GM18498 (cell line): ENCODE results near the gene PHF12.
"Not testable (repeated sequence)": the region's sequence is repeated elsewhere in the genome, so short reads cannot be mapped to it uniquely, and the experiment has no call there.

ENCODE experiments used
- ATAC-seq: cut with Tn5 transposase; IDR thresholded peaks from one replicate; pipeline ENCODE4 v1.9.1; 2021; ENCODE audit warnings: mild to moderate bottlenecking, moderate library complexity; ENCODE audit not compliant: unreplicated experiment

Gene PHF12

DNA sequence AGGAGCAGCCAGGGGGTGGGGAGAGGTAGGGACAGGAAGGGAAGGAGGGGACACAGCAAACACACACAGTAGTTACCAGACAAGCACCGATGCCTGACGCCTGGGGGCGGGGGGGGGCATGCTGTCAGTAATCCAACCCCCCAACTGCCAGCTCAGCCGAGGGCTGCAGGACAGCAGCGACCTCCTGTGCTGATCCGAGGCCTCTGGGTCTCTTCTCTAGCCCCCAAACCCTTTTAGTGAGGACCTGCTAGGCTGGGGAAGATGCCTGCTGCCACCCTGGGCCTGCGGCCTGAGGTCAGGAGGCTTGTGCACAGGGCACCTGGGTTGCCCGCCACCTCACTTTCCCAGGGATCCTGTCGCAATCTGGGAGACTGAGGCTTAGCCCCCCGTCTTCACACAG lies 65.4 kb downstream of the PHF12 start:
- ATAC-seq = no peak

DNA sequence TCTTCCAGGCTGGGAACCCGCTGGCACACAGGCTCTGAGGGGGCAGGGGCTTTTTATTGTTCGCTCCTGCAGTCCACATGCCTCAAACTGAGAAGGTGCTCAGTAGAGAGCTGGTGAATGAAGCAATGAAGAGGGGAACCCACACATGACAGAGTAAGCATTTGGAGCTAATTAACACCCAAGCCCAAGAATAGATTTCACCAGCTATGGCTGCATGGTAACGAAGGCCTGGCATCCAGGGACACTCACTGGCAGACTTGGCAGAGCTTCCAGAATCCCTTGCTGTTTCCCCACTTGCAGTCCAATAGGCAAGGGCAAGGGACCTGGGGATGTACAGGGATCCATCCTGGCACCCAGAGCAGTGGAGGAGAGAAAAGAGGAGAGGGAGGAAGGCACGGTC lies 66.0 kb downstream of the PHF12 start:
- ATAC-seq = no peak

DNA sequence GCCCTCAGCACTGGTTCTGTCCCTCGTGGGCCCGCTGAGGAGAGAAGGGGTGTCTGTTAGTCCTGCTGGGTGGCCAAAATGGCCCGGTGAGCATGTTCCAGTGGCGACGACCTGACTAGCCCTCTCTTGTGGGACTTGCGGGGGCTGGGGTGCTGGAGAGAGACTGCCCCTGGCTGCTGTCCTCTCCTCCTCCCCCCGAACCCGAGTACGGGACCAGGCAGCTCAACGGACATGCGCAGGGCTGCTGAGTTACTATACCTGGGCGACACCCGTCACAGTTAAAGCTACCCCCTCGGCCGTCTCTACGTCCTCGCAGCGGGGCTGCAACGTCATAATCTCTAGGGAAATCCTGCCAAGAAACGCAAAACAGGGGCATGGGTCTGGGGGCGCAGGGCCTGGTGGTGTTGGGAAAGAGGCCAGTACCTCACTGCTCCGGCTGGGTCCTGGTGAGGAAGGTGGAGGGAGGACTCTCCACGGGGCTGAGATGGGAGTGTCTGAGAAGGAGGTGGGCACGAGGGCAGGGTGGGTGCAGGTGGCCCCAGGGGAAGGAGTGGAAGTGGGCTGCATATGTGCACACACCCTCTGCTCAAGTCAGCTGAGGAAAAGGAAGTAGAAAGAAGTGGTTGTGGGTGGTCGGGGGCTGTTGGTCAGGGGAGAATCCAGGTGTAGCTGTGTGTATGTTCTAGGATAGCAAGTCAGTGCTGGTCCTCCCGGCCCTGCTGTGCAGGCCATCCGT lies 67.2 kb downstream of the PHF12 start:
- no peak for ATAC-seq

DNA sequence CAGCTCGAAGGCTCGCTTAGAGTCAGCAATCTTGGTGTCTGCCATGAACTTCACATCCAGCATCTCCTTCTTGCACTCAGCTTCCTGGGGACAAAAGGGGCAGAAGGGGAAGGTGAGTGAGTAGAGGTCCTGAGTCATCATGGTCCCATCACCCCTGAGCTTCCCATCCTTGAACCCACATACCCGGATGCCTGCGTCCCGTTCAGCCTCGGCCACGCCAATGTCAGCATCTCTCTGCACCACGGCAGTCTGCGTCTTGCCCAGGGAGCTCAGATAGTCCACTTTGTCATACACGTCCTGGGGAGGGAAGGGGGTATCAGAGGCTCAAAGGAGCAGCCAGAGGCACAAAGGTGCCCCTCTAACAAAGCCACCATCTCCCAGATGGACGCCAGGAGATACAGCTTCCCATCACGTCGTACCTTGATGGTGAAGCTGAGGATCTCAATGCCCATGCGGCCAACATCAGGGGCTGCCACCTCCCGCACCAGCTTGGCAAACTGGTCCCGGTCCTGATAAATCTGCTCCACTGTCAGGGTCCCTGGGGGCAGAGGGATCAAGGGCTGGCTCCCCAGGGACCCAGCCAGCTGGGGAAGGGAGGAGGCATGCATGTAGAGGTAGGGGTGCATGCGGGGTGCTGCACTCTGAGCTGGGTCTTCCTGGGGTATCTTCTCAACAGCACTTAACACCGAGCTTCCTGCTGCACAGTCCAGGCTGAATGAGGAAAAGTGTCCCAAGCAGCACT lies 69.0 kb downstream of the PHF12 start:
- ATAC-seq = no peak

DNA sequence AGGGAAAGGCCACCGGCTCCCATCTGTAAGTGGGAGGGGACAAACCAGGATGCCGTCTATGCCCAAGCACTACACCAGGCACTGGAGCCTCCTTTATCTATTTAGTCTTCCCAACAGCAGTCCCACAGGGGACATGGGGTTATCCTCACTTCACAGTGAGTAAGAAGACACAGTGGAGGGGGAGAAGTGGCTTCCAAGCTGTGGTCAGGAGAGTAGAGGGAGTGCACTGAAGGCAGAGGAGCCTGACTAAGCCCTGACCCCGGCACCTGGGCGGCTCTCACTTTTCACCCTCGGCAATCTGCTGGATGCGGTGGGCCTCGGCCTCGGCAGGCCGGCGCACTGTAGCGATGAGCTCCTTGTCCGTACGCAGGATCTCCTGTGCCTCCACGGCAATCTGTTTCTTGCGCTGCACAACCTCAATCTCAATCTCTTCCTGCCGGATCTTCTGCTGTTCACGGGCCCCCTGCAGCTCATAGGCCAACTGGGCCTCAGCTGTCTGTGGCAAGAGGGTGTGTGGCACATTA lies 69.7 kb downstream of the PHF12 start:
- no peak for ATAC-seq

DNA sequence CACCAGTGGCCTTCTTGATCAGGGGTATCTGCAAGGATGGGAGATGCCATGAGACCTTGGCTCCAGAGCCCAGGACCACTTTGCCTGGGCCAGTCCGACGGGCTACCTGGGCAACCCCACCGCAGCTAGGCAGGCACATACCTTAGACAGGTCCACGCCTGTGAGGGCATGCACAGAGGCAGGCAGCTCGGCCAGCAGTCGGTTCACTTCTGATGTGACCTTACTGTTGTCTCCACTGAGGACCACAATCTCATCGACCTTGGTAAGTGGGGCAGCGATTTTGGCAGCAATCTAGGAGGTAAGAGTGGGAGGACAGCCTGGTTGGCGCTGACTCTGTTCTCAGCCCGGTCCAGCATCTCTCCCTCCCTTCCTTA lies 70.8 kb downstream of the PHF12 start:
- no peak for ATAC-seq

DNA sequence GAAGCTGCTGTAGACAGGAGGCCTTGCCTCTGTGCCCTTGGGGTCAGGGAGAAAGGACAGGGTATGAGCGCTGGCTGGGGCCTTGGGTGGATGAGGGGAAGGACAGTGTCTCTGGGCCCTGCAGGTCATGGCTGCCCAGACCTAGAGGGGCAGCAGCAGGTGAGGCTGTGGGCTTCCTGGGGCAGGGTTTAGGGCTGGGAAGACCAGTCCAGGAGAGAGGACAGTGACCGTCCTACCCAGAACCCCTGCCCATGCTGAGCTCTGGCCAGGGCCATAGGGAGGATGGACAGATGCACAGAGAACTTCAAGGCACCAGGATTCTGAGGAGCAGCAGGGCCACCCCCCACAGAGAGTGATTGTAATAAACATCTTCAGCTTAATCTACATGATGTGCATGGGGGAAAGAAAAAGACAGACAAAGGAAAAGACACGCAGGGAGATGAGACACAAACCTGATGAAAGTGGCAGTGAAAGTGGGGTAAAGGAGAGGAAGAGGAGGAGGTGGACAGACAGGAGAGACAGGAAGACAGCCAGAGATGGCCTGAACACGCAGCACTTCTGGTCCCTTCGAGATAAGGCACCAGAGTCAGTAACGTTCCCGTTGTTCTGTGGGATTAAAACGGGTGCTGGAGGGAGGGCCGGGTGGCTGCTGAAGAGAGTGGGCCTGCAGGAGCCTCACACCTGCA lies 71.3 kb downstream of the PHF12 start:
- ATAC-seq = no peak

DNA sequence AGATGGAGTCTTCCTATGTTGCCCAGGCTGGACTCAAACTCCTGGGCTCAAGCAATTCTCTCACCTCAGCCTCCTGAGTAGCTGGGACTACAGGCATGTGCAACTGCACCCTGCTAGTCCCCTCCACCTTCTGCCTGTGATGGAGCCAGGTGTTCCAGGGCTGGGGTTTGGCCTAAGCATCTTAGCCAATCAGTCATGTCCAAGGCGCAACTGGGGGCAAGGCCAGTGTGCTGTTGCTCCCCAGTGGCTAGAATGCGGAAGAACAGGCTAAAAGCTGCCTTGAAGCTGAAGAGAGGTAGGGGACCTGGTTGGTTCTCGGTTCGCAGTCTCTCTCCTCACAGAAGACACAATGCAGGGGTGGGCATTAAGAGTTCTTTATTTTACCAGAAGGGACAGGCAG lies 72.3 kb downstream of the PHF12 start:
- no peak for ATAC-seq

DNA sequence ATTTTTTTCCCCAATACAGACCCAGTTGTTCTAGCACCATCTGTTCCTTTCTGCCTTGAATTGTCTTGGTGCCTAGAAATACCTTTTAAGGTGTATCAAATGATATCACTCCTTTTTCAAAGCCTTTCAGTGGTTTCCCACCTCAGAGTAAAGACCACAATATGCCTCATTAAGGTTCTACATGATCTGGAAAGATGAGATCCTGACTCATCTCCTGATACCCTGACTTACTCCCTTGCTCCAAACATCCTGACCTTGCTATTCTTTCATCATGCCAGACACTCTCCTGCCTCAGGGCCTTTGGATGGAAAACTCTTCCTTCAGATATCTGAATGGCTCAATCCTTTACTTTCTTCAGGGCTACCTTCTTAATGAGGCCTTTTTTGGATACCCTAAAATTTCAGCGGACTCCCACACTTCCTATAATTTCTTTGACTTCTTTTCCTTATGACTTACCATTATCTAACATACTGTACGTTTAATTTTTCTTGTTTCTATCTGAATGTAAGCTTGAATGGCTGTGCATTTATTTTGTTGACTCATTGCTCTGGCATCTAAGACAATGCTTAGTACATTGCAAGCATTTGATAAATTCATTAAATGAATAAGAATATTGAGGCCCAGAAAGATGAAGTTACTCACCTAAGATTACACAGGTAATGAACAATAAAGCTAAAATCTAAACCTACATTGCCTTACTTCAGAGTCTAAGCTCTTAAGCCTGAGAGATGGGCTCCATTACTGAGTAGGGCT lies 73.0 kb downstream of the PHF12 start:
- no peak for ATAC-seq

DNA sequence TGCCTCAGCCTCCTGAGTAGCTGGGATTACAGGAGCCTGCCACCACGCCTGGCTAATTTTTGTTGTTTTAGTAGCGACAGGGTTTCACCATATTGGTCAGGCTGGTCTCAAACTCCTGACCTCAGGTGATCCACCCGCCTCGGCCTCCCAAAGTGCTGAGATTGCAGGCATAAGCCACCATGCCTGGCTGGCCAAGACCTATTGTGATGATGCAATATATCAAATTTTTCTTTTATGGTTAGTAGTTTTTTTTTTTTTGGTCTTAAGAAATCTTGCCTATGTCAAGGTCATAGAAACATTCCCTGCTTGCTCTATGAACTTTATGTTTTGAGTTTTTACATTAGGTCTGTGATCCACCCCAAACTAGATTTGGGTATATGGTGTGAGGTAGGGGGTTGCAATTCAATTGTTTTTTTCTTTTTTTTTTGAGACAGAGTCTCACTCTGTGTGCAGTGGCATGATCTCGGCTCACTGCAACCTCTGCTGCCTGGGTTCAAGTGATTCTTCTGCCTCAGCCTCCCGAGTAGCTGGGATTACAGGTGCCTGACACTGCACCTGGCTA lies 74.1 kb downstream of the PHF12 start:
- not testable (repeated sequence) for ATAC-seq

DNA sequence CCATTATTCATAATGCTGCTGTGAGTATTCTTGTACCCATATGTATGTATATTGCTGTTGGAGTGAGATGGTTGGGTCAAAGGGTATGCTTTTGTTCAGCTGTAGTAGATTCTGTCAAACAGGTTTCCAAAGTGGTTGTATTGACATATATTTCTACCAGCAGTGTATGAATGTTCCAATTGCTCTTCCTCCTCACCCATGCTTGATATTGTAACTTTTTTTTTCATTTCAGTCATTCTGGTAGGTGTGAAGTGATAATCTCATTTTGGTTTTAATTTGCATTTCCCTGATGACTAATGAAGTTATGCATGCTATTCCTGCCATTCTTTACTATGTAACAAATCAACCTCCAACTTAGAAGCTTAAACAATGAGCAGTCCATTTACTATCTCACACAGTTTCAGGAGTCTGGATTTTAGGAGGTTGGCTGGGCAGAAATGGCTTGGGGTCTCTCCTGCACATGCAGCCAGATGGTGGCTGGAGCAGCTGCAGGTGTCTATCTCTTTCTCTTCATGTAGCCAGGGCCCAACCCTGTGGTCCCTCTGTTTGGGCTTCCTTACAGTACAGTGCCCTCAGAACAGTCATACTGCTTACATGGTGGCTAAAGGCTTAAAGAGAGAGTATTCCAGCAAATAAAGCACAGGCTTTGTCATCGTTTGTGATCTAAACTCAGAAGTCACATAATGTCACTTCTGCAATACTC lies 75.3 kb downstream of the PHF12 start:
- ATAC-seq = no peak

DNA sequence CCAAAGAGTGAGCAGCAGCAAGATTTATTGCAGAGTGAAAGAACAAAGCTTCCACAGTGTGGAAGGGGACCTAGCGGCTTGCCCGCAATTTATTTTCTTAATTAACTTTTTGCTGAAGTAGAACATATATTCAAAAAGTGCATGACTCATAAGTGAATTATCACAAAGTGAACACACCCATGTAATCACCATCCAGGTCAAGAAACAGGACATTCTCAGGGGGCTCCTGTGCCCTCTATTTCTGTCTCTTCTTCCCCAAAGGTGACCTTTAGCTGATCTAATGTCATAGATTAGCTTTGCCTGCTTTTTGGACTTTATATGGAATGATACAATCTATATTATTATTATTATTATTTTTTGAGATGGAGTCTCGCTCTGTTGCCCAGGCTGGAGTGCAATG lies 76.6 kb downstream of the PHF12 start:
- ATAC-seq = no peak

DNA sequence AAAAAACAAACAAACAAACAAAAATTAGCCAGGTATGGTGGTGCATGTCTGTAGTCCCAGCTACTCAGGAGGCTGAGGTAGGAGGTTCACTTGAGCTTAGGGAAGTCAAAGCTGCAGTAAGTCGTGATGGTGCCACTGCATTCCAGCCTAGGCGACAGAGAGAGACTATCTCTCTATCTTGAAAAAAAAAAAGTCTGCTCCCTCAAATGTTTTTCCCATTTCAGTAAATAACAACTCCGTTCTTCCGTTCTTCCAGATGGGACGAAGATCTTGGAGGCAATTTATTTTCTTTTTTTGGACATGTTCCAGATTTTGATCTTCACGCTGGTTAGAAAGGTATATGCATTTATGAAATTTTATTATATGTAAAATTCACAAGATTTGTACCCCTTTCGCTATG lies 77.5 kb downstream of the PHF12 start:
- no peak for ATAC-seq

DNA sequence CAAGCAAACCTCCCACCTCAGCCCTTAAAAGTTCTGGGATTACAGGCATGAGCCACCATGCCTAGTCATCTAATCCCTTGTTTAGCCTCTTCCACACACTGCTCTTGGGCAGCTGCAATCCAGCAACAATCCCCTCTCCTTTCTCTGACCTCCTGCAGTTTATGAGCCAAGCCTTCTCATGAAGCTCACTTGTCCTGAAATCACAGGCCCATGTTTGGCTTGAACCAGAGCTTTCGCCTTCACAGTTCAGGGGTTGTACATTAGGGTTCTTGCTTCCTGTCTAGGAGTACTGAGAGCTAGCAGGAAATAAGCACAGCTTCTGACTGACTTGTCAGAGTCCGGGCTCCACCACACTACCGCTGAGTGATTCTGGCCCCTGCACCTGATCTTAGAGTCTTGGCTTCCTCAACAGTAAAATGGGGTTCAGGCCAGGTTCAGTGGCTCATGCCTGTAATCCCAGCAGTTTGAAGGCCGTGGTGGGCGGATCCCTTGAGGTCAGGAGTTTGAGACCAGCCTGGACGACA lies 80.2 kb downstream of the PHF12 start:
- peak; percentile 92 for ATAC-seq

DNA sequence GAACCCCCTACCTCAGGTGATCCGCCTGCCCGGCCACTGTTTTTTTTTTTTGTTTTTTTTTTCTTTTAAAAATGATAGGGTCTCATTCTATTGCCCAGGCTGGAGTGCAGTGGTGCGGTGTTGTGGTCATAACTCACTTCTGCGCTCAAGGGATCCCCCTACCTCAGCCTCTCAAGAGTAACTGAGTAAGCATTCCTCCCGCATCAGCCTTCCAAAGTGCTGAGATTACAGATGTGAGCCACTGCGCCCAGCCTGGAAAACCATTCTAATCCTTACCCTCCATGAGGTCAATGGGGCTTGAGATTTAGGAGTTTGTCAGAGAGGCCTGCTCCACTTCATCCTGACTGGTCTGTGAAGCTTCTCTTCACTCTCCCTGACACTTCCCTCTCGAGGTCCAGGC lies 84.0 kb downstream of the PHF12 start:
- ATAC-seq = no peak

DNA sequence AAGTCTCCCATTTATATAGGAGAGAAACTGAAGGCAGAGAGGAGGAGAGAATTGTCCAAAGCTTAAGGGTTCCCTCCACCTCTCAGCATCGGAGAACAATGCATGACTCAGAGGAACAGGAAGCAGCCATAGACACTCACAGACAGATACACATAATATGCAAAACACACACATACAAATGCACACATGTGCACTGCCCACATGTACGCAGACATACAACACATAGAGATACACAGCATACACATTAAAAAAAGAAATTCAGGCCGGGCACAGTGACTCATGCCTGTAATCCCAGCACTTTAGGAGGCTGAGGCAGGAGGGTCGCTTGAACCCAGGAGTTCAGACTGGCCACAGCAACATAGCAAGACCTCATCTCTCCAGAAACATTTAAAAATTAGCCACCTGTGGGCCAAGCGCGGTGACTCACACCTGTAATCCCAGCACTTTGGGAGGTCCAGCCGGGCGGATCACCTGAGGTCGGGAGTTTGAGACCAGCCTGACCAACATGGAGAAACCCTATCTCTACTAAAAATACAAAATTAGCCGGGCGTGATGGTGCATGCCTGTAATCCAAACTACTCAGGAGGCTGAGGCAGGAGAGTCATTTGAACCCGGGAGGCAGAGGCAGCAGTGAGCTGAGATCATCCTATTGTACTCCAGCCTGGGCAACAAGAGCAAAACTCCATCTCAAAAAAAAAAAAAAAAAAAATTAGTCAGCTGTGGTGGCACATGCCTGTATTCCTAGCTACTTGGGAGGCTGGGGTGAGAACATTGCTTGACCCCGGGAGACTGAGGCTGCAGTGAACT lies 85.2 kb downstream of the PHF12 start:
- ATAC-seq = peak; percentile 58

DNA sequence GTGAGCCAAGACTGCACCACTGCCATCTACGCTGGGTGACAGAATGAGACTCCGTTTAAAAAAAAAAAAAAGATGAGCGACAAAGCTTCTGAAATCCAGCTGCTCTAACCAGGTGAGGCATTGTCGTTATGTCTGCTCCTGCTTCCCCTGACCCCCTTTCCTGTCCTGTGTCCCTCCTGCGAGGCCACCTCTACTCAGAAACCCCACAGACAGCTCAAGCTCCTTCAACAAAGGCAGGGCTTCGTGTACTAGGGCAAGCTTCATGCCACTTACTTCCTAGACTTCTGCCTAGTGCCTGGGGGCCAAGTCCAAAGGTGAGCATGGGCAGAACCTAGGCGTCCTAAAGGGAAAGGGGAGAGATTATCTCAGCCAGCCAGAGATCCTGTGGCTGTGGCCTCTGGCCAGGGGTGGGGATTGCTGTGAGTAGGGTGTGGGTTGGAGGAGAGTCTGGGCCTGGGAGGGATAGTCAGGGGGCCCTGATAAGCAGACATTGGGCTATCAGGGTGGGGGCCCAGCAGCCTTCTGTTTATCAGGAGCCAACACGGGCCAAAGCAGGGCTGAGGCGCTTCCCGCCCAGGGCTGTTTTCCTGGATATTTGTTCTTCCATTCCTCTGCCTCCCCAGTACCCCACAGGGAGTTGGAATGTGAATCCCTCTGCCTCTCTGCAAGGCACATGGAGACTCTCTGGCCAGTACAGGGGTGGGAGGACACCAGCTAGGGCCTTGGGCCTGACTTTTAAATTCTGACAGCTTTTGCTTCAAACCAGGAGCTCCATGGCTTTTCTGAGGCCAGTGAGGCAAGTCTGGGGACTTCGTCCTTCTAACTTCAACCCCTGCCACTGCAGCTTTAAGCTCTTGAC lies 86.1 kb downstream of the PHF12 start:
- ATAC-seq = no peak

DNA sequence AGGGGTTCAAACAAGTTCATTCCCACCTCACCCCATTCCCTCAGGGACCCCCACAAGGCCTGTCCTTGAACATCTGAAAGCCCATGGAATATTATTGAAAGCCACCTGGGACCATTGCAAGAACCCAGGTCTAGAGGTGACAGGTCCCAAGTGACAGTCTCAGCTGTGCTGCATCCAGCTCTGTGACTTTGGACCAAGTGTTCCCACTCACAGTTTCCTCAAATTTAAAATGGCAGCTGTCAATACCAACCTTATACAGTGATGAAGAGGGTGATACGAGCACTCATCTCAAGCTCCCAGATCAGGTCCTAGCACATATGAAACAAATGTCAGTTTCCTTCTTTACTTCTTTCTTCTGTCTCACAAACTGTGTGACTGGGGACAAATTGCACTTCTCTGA lies 87.4 kb downstream of the PHF12 start:
- ATAC-seq = no peak
